ENCODE measurements around the gene UGT1A8. TPM values are rescaled to one million over a fixed set of nuclear protein-coding genes. Genes with fewer than 3 reads are reported as not detected.

The UGT1A8 gene
- total RNA-seq, 2 experiments from 2014 or later: not detected

DNA sequence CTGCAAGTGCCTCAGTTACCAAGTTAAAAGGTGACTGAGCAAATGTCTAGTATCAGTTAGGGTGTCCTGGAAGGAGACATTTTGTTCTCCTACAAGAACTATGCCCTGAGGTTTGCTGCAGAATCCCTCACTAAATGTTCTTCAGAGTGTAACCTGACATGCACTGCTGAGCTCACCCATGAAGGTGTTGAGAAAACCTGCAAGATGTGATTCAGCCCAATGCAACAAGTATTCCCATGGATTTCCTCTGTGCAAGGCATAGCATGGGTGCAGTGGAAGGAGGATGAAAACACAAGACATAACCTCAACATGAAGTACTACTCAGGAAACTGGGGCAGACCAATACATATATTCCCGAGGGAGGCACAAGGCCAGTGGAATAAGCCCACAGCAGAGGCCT, 15.4 kb upstream of the UGT1A8 start:
- CTCF ChIA-PET (ENCODE audit: unreplicated experiment): no interaction called here
- H3K36me3 ChIP-seq (ENCODE audit: insufficient read depth, low read length): no peaks in the 10 kb centered on the region; the same call in 1 of the 2 replicates
- TF ChIP-seq, protein P1, sequence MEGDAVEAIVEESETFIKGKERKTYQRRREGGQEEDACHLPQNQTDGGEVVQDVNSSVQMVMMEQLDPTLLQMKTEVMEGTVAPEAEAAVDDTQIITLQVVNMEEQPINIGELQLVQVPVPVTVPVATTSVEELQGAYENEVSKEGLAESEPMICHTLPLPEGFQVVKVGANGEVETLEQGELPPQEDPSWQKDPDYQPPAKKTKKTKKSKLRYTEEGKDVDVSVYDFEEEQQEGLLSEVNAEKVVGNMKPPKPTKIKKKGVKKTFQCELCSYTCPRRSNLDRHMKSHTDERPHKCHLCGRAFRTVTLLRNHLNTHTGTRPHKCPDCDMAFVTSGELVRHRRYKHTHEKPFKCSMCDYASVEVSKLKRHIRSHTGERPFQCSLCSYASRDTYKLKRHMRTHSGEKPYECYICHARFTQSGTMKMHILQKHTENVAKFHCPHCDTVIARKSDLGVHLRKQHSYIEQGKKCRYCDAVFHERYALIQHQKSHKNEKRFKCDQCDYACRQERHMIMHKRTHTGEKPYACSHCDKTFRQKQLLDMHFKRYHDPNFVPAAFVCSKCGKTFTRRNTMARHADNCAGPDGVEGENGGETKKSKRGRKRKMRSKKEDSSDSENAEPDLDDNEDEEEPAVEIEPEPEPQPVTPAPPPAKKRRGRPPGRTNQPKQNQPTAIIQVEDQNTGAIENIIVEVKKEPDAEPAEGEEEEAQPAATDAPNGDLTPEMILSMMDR (conservative IDR thresholded peaks at IDR 0.05; ENCODE audit: low read length): no peak
- no peak for TF ChIP-seq EZH2phosphoT487 (IDR thresholded peaks at IDR 0.05; ENCODE audit: borderline replicate concordance, low read depth, low read length)
- H4K20me1 ChIP-seq (ENCODE audit: insufficient read depth, low read length): no peaks in the 10 kb centered on the region
- no peak overlapping the region for H3K4me2 ChIP-seq (ENCODE audit: low read length)
- peaks cover 5% of the 10 kb centered on the region for H3K4me1 ChIP-seq (ENCODE audit: insufficient read depth, low read length, poor library complexity, severe bottlenecking)
- intact Hi-C loops (cut with micrococcal nuclease; ENCODE audit: unreplicated experiment): no loop called here
- H3K4me3 ChIP-seq (ENCODE audit: low read depth, low read length, poor library complexity, severe bottlenecking): no peak overlapping the region
- H3K79me2 ChIP-seq (ENCODE audit: insufficient read depth, low read depth, low read length): no peaks in the 10 kb centered on the region
- H2AFZ ChIP-seq (ENCODE audit: low read length): no peak overlapping the region
- no peak for DNase-seq (ENCODE audit: low spot score)
- no TSS peak for BruUV-seq (replicated peaks)
- no peaks in the 10 kb centered on the region for H3K9me2 ChIP-seq (ENCODE audit: insufficient read depth, low read length)
- H3K27ac ChIP-seq (ENCODE audit: low read depth, low read length, poor library complexity, severe bottlenecking): no peak overlapping the region
- H3K9me3 ChIP-seq (ENCODE audit: low read length): no peaks in the 10 kb centered on the region
- POLR2A ChIA-PET: interaction anchor here (0.6 kb wide), 1 partner anchor 525 kb away, joined by 3 read pairs; no protein-coding TSS in a partner anchor

DNA sequence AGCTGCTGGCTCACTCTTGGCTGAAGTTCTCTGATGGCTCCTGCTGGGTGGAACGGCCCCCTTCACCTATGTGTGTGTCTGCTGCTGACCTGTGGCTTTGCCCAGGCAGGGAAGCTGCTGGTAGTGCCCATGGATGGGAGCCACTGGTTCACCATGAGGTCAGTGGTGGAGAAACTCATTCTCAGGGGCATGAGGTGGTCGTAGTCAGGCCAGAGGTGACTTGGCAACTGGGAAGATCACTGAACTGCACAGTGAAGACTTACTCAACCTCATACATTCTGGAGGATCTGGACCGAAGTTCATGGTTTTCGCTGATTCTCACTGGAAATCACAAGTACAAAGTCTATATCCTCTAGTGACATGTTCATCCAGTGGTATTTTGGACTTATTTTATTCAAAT, 13.9 kb upstream of the UGT1A8 start:
- Histone ChIP-seq H2AFZ (ENCODE audit: low read length) (no peak overlapping the region), H3K36me3 (ENCODE audit: insufficient read depth, low read length) (no peaks in the 10 kb centered on the region; the same call in 1 of the 2 replicates), H3K79me2 (ENCODE audit: insufficient read depth, low read depth, low read length) (no peaks in the 10 kb centered on the region), H3K4me2 (ENCODE audit: low read length) (no peak overlapping the region), H3K4me3 (ENCODE audit: low read depth, low read length, poor library complexity, severe bottlenecking) (no peak overlapping the region), H4K20me1 (ENCODE audit: insufficient read depth, low read length) (no peaks in the 10 kb centered on the region), H3K9me3 (ENCODE audit: low read length) (no peaks in the 10 kb centered on the region), H3K4me1 (ENCODE audit: insufficient read depth, low read length, poor library complexity, severe bottlenecking) (no peaks in the 10 kb centered on the region), H3K9me2 (ENCODE audit: insufficient read depth, low read length) (no peaks in the 10 kb centered on the region), H3K27ac (ENCODE audit: low read depth, low read length, poor library complexity, severe bottlenecking) (no peak overlapping the region)
- no TSS peak for BruUV-seq (replicated peaks)
- TF ChIP-seq, protein P1 (conservative IDR thresholded peaks at IDR 0.05; ENCODE audit: low read length): no peak
- no peak for TF ChIP-seq EZH2phosphoT487 (IDR thresholded peaks at IDR 0.05; ENCODE audit: borderline replicate concordance, low read depth, low read length)
- no peak for DNase-seq (ENCODE audit: low spot score)
- ChIA-PET CTCF (ENCODE audit: unreplicated experiment) (no interaction called here), POLR2A (no interaction called here)
- intact Hi-C loops (cut with micrococcal nuclease; ENCODE audit: unreplicated experiment): no loop called here

DNA sequence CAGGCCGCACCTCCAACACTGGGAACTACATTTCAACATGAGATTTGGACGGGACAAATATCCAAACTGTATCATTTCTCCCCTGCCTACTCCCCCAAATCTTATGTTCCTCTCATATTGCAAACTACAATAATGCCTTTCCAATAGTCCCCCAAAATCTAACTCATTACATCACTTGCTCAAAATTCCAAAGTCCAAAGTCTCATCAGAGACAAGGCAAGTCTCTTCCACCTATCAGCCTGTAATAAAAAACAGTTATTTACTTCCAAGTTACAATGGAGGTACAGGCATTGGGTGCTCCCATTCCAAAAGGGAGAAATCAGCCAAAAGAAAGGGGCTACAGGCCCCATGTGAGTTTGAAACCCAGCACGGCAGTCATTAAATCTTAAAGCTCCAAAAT, 12.6 kb upstream of the UGT1A8 start:
- no peak for DNase-seq (ENCODE audit: low spot score)
- Histone ChIP-seq H3K27ac (ENCODE audit: low read depth, low read length, poor library complexity, severe bottlenecking) (no peak overlapping the region), H4K20me1 (ENCODE audit: insufficient read depth, low read length) (no peaks in the 10 kb centered on the region), H3K36me3 (ENCODE audit: insufficient read depth, low read length) (no peaks in the 10 kb centered on the region; the same call in 1 of the 2 replicates), H3K79me2 (ENCODE audit: insufficient read depth, low read depth, low read length) (no peaks in the 10 kb centered on the region), H3K9me3 (ENCODE audit: low read length) (no peaks in the 10 kb centered on the region), H3K4me3 (ENCODE audit: low read depth, low read length, poor library complexity, severe bottlenecking) (no peak overlapping the region), H3K4me1 (ENCODE audit: insufficient read depth, low read length, poor library complexity, severe bottlenecking) (no peaks in the 10 kb centered on the region), H3K4me2 (ENCODE audit: low read length) (no peak overlapping the region), H3K9me2 (ENCODE audit: insufficient read depth, low read length) (no peaks in the 10 kb centered on the region), H2AFZ (ENCODE audit: low read length) (no peak overlapping the region)
- TF ChIP-seq, protein P1 (conservative IDR thresholded peaks at IDR 0.05; ENCODE audit: low read length): no peak
- no peak for TF ChIP-seq EZH2phosphoT487 (IDR thresholded peaks at IDR 0.05; ENCODE audit: borderline replicate concordance, low read depth, low read length)
- BruUV-seq (replicated peaks): no TSS peak
- ChIA-PET CTCF (ENCODE audit: unreplicated experiment) (no interaction called here), POLR2A (no interaction called here)
- intact Hi-C loops (cut with micrococcal nuclease; ENCODE audit: unreplicated experiment): no loop called here

All from OCI-LY7 (cell line).